ENCODE results near the gene SEPHS2. TPM values are rescaled to one million over a fixed set of nuclear protein-coding genes. Genes with fewer than 3 reads are reported as not detected.
A peak's percentile ranks its signal among the peaks of the same experiment; 100 is the strongest.

Gene SEPHS2
- total and polyA plus RNA-seq, 2 donors from 2014 or later, result 82.3 to 137 TPM

GRCh38 chr16:30446203-30446595 is 525 bp upstream of the SEPHS2 start:
- peak overlapping the region in 2 of 3 donors; percentile 60 to 96 for H3K9ac ChIP-seq (ENCODE audit: low read length in 3 of 3)
- H3K36me3 ChIP-seq (ENCODE audit: control insufficient read depth in 2 of 3, insufficient read depth in 3 of 3, low read length in 3 of 3), result peaks cover 3 to 13% (median 4%) of the 10 kb centered on the region in 3 donors
- no peaks in the 10 kb centered on the region for H3K27me3 ChIP-seq (ENCODE audit: control insufficient read depth, insufficient read depth, low read length)
- DNase-seq (peak in 1 of 5 donors; percentile 45), FAIRE-seq (no peak)
- intact Hi-C loops (cut with DNase I), result no loop called here
- peak overlapping the region; percentile 83 to 98 for H3K27ac ChIP-seq (ENCODE audit: low read depth in 2 of 2, low read length in 2 of 2)
- H3K9me3 ChIP-seq (ENCODE audit: control insufficient read depth in 2 of 3, insufficient read depth in 1 of 3, low read length in 3 of 3), result peaks cover 0 to 12% (median 0%) of the 10 kb centered on the region in 3 donors
- peak overlapping the region; percentile 18 to 100 (median 88) for H3K4me3 ChIP-seq (ENCODE audit: low read length in 3 of 3)
- H3K4me1 ChIP-seq (ENCODE audit: control insufficient read depth in 2 of 3, insufficient read depth in 2 of 3, low read depth in 1 of 3, low read length in 3 of 3), result peaks cover 0 to 15% (median 8%) of the 10 kb centered on the region in 3 donors
- TF ChIP-seq CTCF (IDR thresholded peaks at IDR 0.05; ENCODE audit: borderline replicate concordance, extremely low read depth, insufficient read depth), result no peak

- peaks cover 0 to 15% (median 8%) of the 10 kb centered on the region in 3 donors for H3K4me1 ChIP-seq (ENCODE audit: control insufficient read depth in 2 of 3, insufficient read depth in 2 of 3, low read depth in 1 of 3, low read length in 3 of 3)
- intact Hi-C loops (cut with DNase I), result no loop called here
- peaks cover 0 to 12% (median 0%) of the 10 kb centered on the region in 3 donors for H3K9me3 ChIP-seq (ENCODE audit: control insufficient read depth in 2 of 3, insufficient read depth in 1 of 3, low read length in 3 of 3)
- no peaks in the 10 kb centered on the region for H3K27me3 ChIP-seq (ENCODE audit: control insufficient read depth, insufficient read depth, low read length)
- no peak for FAIRE-seq
- TF ChIP-seq CTCF (IDR thresholded peaks at IDR 0.05; ENCODE audit: borderline replicate concordance, extremely low read depth, insufficient read depth), result no peak
- no peak for DNase-seq
- peak overlapping the region; percentile 78 to 96 (median 86) for H3K9ac ChIP-seq (ENCODE audit: low read length in 3 of 3)
- peak overlapping the region; percentile 83 to 98 for H3K27ac ChIP-seq (ENCODE audit: low read depth in 2 of 2, low read length in 2 of 2)
- peaks cover 3 to 13% (median 4%) of the 10 kb centered on the region in 3 donors for H3K36me3 ChIP-seq (ENCODE audit: control insufficient read depth in 2 of 3, insufficient read depth in 3 of 3, low read length in 3 of 3)
- peak overlapping the region; percentile 88 to 100 (median 96) for H3K4me3 ChIP-seq (ENCODE audit: low read length in 3 of 3)
Observed at GRCh38 chr16:30445149-30445407, 596 bp downstream of the SEPHS2 start.

GRCh38 chr16:30444231-30445148 is 1.2 kb downstream of the SEPHS2 start:
- no peak for FAIRE-seq
- peaks cover 3 to 13% (median 4%) of the 10 kb centered on the region in 3 donors for H3K36me3 ChIP-seq (ENCODE audit: control insufficient read depth in 2 of 3, insufficient read depth in 3 of 3, low read length in 3 of 3)
- DNase-seq, result no peak
- intact Hi-C loops (cut with DNase I), result no loop called here
- peaks cover 0 to 12% (median 0%) of the 10 kb centered on the region in 3 donors for H3K9me3 ChIP-seq (ENCODE audit: control insufficient read depth in 2 of 3, insufficient read depth in 1 of 3, low read length in 3 of 3)
- peak overlapping the region; percentile 88 to 100 (median 96) for H3K4me3 ChIP-seq (ENCODE audit: low read length in 3 of 3)
- no peak for TF ChIP-seq CTCF (IDR thresholded peaks at IDR 0.05; ENCODE audit: borderline replicate concordance, extremely low read depth, insufficient read depth)
- H3K4me1 ChIP-seq (ENCODE audit: control insufficient read depth in 2 of 3, insufficient read depth in 2 of 3, low read depth in 1 of 3, low read length in 3 of 3), result peaks cover 0 to 15% (median 8%) of the 10 kb centered on the region in 3 donors
- no peaks in the 10 kb centered on the region for H3K27me3 ChIP-seq (ENCODE audit: control insufficient read depth, insufficient read depth, low read length)
- peak overlapping the region; percentile 78 to 96 (median 86) for H3K9ac ChIP-seq (ENCODE audit: low read length in 3 of 3)
- H3K27ac ChIP-seq (ENCODE audit: low read depth in 2 of 2, low read length in 2 of 2), result peak overlapping the region; percentile 83 to 98

Measured in kidney (tissue), 14 donors.